ENCODE data around the gene ZXDA. TPM values are rescaled to one million over a fixed set of nuclear protein-coding genes. Genes with fewer than 3 reads are reported as not detected.

ZXDA gene
- total RNA-seq: 3.6 and 6.5 TPM in 2 replicates

GRCh38 chrX:57910287-57910912, at the start of gene ZXDA:
Gene ZXDA (minus strand): TSS chrX:57910458. CDS start chrX:57910420, 38 bp downstream.

Other genes with a start within 250 kb of the ZXDA start
- not detected in 2 replicates for gene NLRP2B, start 230.2 kb downstream of the ZXDA start, total RNA-seq